NCI-H345 treated with DMSO at 0.1 percent for 48 hours (cell line): ENCODE measurements around the gene OTULIN.

Experiments
- DNase-seq: peaks from one replicate; lab custom pipeline; 2025; ENCODE audit not compliant: unreplicated experiment; lab: John Stamatoyannopoulos, UW

OTULIN gene

DNA sequence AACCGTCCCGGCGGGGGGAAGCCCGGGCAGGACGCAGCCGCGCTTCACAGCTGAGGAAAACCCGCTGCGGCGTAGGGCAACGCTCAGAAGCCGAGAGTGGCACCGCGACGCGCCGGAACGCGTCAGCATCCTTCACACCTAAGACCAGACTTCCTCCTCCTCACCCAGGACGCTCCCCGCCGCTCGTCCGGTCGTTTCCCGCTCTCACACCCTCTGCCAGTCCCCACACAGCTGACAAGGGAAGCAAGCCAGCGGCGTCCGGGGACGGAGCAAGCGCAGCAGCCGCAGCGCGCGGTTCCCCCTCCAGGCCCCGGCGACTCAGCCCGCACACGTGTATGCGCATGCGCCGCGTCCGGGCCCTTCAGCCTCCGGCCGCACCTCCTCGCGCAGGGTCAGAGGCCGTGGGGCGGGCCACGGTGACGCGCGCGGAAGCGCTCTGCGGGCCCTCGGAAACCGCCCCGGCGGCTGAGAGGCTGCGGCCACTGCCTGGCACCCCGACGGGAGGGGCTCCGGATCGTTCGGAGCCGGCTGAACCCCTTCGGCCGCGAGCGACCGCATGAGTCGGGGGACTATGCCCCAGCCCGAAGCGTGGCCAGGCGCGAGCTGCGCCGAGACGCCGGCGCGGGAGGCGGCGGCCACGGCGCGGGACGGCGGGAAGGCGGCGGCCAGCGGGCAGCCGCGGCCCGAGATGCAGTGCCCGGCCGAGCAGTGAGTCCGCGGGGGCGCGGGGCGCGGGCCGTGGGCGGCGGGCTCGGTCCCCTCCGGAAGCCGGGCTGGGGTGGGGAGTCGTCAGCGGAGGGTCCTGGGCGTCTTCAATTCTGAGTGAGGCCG is at the start of gene OTULIN:
TSS of gene OTULIN (plus strand) at position 449 of the 831 bp plus-strand sequence. CDS start at position 557, 108 bp downstream.
- peak; percentile 88 for DNase-seq

DNA sequence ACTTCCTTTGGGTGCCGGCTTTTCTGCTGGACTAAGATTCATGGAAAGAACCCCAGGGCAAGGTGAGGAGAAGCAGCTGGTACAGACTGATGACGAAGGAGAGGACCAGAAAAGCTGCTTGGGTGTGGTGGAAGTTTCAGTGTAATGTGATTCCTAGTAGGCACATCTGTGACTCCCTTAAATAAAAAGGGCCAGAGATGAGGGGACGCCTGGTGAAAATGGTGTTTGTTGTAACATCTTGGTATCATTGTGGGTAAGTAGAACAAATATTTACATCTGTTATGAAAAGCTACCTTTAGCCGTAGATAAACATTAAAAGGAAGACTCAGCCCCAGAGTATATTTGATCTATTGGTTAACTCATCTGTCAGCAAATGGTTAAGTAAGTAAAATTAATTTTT is 49.2 kb upstream of the OTULIN start:
- DNase-seq: no peak

- DNase-seq: no peak
Measured at GRCh38 chr5:14617441-14617840, 47.1 kb upstream of the OTULIN start.

DNA sequence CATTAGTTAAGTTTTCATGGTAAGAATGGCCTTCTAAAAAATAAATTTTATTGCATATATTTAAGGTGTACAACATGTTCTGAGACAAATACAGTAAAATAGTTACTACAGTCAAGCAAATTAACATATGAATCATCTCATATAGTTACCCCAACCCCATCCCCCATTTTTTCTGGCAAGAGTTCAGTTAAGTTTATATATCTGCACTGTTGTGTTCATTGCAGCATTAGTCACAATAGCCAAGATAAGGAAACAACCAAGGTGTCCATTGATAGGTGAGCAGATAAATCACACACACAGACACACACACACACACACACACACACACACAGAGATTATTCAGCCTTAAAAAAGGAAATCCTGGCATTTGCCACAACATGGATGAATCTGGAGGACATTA is 37.2 kb upstream of the OTULIN start:
- DNase-seq: no peak

GRCh38 chr5:14628346-14628745 is 36.2 kb upstream of the OTULIN start:
- no peak for DNase-seq

DNA sequence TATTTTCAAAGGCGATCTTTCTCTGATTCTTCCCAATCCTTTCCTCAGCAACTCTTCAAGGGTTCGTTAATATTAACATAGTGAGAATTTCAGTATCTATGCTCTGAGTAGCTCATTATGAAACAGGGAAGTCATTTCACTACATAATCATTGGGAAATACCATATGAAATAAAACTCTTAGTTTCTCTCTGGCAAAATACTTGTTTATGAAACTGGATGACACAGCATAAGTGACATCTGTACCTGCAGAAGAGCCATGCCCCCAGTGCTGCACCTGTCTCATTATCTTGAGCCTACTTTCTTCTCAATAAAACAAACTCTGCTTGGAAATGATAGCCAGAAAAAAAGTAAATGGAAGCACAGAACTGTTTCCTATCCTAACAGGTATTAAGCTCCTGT is 33.8 kb upstream of the OTULIN start:
- DNase-seq: no peak

DNA sequence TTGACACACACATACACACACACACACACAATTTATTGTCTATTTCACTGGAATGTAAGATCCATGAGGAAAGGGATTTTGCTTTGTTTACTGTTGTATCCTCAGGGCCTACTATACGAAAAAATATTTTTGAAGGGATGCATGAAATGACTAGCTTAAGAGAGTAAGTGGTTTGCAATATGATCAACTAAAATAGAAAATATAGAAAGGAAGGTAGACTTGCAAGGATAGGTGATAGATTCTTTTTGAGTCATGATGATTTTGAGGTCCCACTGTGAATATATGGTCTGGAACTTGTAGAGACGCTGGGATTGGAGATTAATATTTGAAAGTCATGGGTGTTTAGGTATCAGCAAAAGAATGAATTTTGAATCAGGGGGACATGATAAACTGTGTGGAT is 28.9 kb upstream of the OTULIN start:
- no peak for DNase-seq

GRCh38 chr5:14640765-14641164 is 23.8 kb upstream of the OTULIN start:
- no peak for DNase-seq

DNA sequence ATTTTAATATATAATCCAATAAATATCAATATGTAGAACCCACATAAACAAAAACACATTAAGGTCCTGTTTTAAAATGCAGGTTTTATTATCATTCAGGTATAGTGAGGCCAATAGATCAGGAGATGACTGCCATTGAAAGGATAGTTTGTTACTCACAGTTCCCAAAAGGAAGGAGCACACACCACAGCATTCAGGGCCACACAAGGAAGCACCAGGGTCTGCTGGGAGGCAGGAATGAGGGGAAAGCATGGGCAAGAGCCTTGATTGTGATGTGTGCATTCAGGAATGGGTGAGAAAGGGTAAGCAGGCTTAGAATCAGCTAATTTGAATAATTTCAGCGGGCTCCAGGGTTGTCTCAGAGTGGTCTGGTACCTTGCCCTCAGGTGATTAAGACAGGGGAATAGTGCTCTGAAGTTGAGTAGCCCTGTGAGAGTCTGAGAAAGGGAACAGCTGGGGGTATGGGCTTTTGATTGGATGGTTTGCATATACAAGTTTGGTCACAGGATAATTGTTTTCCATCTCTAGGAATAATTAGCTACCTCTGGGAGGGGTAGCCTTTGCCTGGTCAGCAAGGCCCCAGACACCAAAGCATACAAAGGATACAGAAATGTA is 19.8 kb upstream of the OTULIN start:
- DNase-seq: no peak

DNA sequence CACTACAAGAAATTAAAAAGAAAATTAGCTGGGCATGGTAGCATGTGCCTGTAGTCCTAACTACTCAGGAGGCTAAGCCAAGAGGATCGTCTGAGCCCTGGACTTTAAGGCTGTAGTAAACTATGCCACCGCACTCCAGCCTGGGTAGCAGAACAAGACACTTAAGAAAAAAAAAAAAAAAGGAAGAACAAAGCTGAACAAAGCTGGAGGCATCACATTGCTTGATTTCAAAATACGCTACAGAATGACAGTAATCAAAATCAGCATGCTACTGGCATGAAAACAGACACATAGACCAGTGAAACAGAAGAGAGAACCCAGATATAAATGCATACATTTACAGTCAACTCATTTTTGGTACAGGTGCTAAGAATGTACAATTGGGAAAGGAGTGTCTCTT is 14.5 kb upstream of the OTULIN start:
- no peak for DNase-seq

- DNase-seq: no peak
Measured at GRCh38 chr5:14655146-14655741, 9.3 kb upstream of the OTULIN start.

DNA sequence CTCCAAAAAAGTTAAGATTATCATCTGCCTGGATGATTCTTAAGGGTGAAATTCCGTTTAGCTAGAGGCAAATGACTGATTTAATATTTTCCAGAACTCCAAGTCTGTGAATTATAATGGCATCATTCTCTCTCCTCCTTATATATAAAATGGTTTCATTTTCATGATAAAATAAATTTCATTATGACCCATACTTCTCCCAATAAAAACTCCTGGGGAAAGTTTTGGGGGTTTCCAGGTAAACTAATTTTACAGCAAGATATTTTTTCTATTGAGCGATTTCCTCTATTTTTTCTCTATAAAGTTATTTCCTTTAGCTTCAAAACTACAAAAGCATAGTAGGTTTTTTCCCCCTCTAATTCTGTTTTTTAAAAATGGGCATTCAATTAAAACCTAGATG is 7.6 kb upstream of the OTULIN start:
- no peak for DNase-seq

DNA sequence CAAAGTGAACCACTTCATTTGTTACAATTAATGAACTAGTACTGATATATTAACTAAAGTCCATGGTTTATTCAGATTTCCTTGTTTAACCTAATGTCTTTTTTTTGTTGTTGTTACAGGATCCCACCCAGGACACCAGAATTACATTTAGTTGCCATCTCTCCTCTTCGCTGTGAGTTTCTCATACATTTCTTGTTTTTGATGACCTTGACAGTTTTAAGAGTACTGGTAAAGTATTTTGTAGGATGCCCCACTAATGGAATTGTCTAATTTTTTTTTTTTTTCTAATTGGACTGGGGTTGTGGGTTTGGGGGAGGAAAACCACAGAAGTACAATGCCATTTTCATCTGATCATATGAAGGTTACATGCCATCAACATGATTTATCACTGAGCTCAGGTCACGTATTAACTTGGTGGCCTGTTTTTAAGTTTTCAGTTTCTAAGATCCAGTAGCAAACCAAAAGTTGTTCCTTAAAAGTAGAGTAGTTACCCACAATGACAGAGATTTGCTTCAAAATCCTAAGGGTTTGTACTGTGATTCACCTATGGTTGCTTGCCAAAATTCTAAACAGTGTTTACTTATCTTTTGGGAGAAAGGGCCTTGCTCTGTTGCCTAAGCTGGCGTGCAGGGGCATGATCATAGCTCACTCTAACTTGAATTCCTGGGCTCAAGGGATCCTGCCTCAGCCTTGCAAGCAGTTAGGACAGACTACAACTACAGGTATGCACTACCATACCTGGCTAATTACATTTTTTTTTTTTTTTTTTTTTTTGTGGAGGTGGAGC is 4.5 kb upstream of the OTULIN start:
- DNase-seq: no peak

DNA sequence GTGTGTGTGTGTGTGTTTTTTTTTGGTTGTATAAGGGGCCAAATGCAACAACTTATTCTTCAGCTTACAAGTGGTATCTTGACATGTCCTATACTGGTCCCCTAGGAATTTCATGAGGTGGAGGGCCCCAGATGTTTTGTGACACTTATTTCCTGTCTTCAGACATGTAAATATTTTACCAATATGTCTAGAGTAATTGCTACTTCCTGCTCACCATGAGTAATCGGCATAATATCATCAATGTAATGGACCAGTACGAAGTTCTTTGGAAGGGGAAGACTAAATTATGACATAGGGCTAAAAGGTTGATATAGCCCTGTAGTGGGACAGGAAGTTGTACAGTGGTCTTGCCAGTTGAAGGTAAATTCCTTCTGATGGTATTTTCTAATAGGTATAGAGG is 3.7 kb upstream of the OTULIN start:
- no peak for DNase-seq

- no peak for DNase-seq
Measured at GRCh38 chr5:14662721-14663260, 1.7 kb upstream of the OTULIN start.

GRCh38 chr5:14663734-14664269 is 716 bp upstream of the OTULIN start:
- peak; percentile 24 for DNase-seq

DNA sequence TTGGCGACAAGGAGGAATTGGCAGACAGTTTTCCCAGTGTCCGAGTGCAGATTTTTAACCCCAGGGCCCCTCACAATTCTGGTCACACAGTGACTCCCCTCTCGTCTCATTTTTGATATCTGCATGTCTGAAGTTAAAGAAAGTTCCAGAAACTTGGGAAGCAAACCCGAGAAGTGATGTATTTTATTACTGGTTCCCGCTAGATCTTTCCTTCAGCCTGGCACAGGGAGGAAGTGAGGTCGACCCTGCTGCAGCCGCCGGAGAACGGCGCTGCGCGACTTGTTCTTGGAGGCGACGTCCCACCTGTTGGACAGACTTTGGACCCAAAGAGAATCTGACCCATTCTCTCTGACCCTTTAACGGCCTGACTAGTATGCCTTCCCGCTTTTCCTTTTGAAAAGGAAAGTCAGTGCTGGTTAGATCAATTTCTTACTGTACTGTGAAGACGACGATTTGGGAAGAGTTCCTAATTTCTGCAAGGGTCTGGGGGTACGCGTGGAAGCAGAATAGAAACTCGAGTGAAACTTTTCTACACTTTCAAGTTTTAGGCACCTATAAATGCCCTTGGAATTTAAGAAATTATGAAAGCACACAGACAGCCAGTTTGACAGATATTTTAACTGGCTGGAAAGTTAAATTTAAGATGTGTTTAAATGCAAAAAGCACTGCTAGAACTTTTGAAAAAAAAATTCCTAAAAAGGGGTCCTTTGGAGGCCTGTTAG is 744 bp downstream of the OTULIN start:
- DNase-seq: peak; percentile 20

DNA sequence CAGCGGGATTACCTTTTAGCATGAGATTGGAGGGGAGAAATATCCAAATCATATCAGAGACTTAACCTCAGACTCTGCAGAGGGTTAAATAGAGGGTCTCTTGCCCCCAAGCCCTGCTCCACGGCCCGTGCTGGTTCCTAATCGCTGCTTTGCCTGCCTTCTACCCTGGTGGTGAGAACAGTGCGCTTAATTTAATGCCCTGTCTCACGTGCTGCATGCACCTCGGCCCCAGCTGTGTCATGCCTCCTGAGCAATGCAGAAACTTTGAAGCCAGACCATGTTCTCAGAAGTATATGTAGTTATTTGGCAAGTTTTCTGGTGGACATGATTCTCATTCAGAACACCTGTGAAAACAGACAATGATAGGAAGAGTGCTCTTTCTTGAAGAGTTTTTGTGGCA is 1.4 kb downstream of the OTULIN start:
- no peak for DNase-seq

GRCh38 chr5:14666357-14666756 is 1.8 kb downstream of the OTULIN start:
- DNase-seq: no peak

GRCh38 chr5:14667290-14667689 is 2.8 kb downstream of the OTULIN start:
- DNase-seq: no peak
